RWPE2 (cell line): ENCODE data around the gene RIF1.
"Not testable (repeated sequence)": the region's sequence is repeated elsewhere in the genome, so short reads cannot be mapped to it uniquely, and the experiment has no call there.

Source experiments
- ATAC-seq: fragments of 200-7000 bp; cut with Tn5 transposase; 3 replicates; pipeline ENCODE4 v1.9.1; 2021; ENCODE audit warnings: low read depth
- DNase-seq: peaks from one replicate; pipeline ENCODE4 v3.0.0-alpha.2; 2020; ENCODE audit warnings: low spot score
- H3K27ac ChIP-seq: fragments of 450-650 bp; 2 replicates; pipeline ENCODE4 v1.5.1; 2017; ENCODE audit warnings: mild to moderate bottlenecking; ENCODE audit not compliant: poor library complexity, severe bottlenecking
- H3K27me3 ChIP-seq: fragments of 250-450 bp; sonication (Bioruptor Pico); 2 replicates; pipeline ENCODE4 v1.5.1; 2021; ENCODE audit warnings: mild to moderate bottlenecking, moderate library complexity; ENCODE audit not compliant: insufficient read depth, poor library complexity, severe bottlenecking
- H3K36me3 ChIP-seq: fragments of 250-450 bp; sonication (Bioruptor Pico); 2 replicates; pipeline ENCODE4 v1.5.1; 2020; ENCODE audit warnings: low read depth, mild to moderate bottlenecking, moderate library complexity
- H3K4me1 ChIP-seq: fragments of 250-450 bp; sonication (Bioruptor Pico); 2 replicates; pipeline ENCODE4 v1.5.1; 2021; ENCODE audit warnings: mild to moderate bottlenecking, moderate library complexity; ENCODE audit not compliant: insufficient read depth, poor library complexity, severe bottlenecking
- H3K4me3 ChIP-seq: fragments of 250-450 bp; sonication (Bioruptor Pico); 2 replicates; pipeline ENCODE4 v1.5.1; 2021; ENCODE audit warnings: mild to moderate bottlenecking, moderate library complexity; ENCODE audit not compliant: severe bottlenecking
- H3K9me3 ChIP-seq: fragments of 250-450 bp; sonication (Bioruptor Pico); 2 replicates; pipeline ENCODE4 v1.5.1; 2021; ENCODE audit warnings: mild to moderate bottlenecking, moderate library complexity; ENCODE audit not compliant: severe bottlenecking
- CTCF ChIP-seq: fragments of 450-650 bp; IDR thresholded peaks from one replicate; pipeline ENCODE4 v1.5.1; 2017; ENCODE audit warnings: mild to moderate bottlenecking, moderate library complexity; ENCODE audit not compliant: poor library complexity, severe bottlenecking

Gene RIF1

GRCh38 chr2:151410485-151410834 lies 758 bp downstream of the RIF1 start:
- H3K4me1 ChIP-seq: peaks cover 7% of the 10 kb centered on the region
- H3K4me3 ChIP-seq: peak overlapping the region; percentile 67
- H3K27ac ChIP-seq: peak overlapping the region; percentile 73
- TF ChIP-seq CTCF: peak; percentile 25
- peaks cover 44% of the 10 kb centered on the region for H3K36me3 ChIP-seq
- H3K27me3 ChIP-seq: no peaks in the 10 kb centered on the region
- DNase-seq (no peak), ATAC-seq (peak; percentile 50)
- no peaks in the 10 kb centered on the region for H3K9me3 ChIP-seq

- DNase-seq (no peak), ATAC-seq (no peak)
- no peak overlapping the region for H3K27ac ChIP-seq
- no peaks in the 10 kb centered on the region for H3K9me3 ChIP-seq
- H3K4me1 ChIP-seq: no peaks in the 10 kb centered on the region
- no peak overlapping the region for H3K4me3 ChIP-seq
- peaks cover 95% of the 10 kb centered on the region for H3K36me3 ChIP-seq
- H3K27me3 ChIP-seq: no peaks in the 10 kb centered on the region
- TF ChIP-seq CTCF: no peak
Observed at GRCh38 chr2:151417650-151418049, 7.9 kb downstream of the RIF1 start.

- not testable (repeated sequence) for DNase-seq, ATAC-seq, H3K4me1 ChIP-seq, H3K27me3 ChIP-seq, H3K27ac ChIP-seq, H3K4me3 ChIP-seq, H3K9me3 ChIP-seq
- H3K36me3 ChIP-seq: peaks cover 83% of the 10 kb centered on the region
Observed at GRCh38 chr2:151421681-151422080, 12.0 kb downstream of the RIF1 start.

GRCh38 chr2:151422917-151423439 lies 13.3 kb downstream of the RIF1 start:
- no peak for DNase-seq
- no peaks in the 10 kb centered on the region for H3K27me3 ChIP-seq
- TF ChIP-seq CTCF: no peak
- no peaks in the 10 kb centered on the region for H3K4me1 ChIP-seq
- H3K27ac ChIP-seq: peak overlapping the region; percentile 18
- no peak for ATAC-seq
- H3K4me3 ChIP-seq: no peak overlapping the region
- H3K9me3 ChIP-seq: no peaks in the 10 kb centered on the region
- peaks cover 83% of the 10 kb centered on the region for H3K36me3 ChIP-seq

- H3K27ac ChIP-seq: peak overlapping the region; percentile 18
Observed at GRCh38 chr2:151423760-151424159, 14.1 kb downstream of the RIF1 start.

More at GRCh38 chr2:151423760-151424159, 14.1 kb downstream of the RIF1 start:
- no peaks in the 10 kb centered on the region for H3K27me3 ChIP-seq
- ATAC-seq (no peak), DNase-seq (no peak)
- no peaks in the 10 kb centered on the region for H3K9me3 ChIP-seq
- peaks cover 84% of the 10 kb centered on the region for H3K36me3 ChIP-seq
- H3K4me1 ChIP-seq: no peaks in the 10 kb centered on the region
- TF ChIP-seq CTCF: no peak
- H3K4me3 ChIP-seq: no peak overlapping the region
